GM12878 (cell line): ENCODE results near the gene RBM12. TPM values are rescaled to one million over a fixed set of nuclear protein-coding genes. Genes with fewer than 3 reads are reported as not detected.
A peak's percentile ranks its signal among the peaks of the same experiment; 100 is the strongest.

Experiments
- ATAC-seq: fragments of 200-7000 bp; cut with Tn5 transposase; 3 replicates; pipeline ENCODE4 v1.9.1; 2020; ENCODE audit warnings: mild to moderate bottlenecking, moderate library complexity
- BruUV-seq: library from RNA; stranded (reverse); fragments of 400-500 nt; replicated peaks from 2 replicates; lab custom pipeline; 2021; lab: Mats Ljungman, UMichigan
- CTCF ChIA-PET: fragments of 300-600 bp; sonication (Branson Sonifier 250); formaldehyde crosslinking; extraction: SDS; loops from one replicate; lab custom pipeline; 2021; ENCODE audit warnings: inconsistent platforms; lab: Yijun Ruan, JAX
- POLR2A ChIA-PET: fragments of 350-600 bp; formaldehyde crosslinking; extraction: SDS; loops from one replicate; lab custom pipeline; 2021; ENCODE audit warnings: inconsistent platforms; lab: Charles Lee
- RAD21 ChIA-PET: fragments of 300-600 bp; sonication (Branson Sonifier 250); formaldehyde crosslinking; loops from one replicate; lab custom pipeline; 2023; ENCODE audit warnings: antibody characterized with exemption; ENCODE audit not compliant: unreplicated experiment; lab: Charles Lee
- SMC1A ChIA-PET: fragments of 300-600 bp; sonication (Branson Sonifier 250); formaldehyde crosslinking; loops from one replicate; lab custom pipeline; 2023; ENCODE audit not compliant: unreplicated experiment, uncharacterized antibody; lab: Charles Lee
- DNase-seq: peaks from one replicate; pipeline ENCODE4 v3.0.0-alpha.2; 2011; ENCODE audit warnings: low read depth, low spot score
- FAIRE-seq: peaks from 3 replicates; lab custom pipeline; 2011; peaks lifted over from hg19 to GRCh38; lab: Jason Lieb, UNC
- H2AFZ ChIP-seq: 2 replicates; pipeline ENCODE4 v1.6.0; 2011; ENCODE audit warnings: low read depth, low read length, control low read depth; ENCODE audit not compliant: control insufficient read depth
- H3K27ac ChIP-seq: 2 replicates; pipeline ENCODE4 v1.5.1; 2011; ENCODE audit warnings: control low read depth; ENCODE audit not compliant: control insufficient read depth, insufficient read depth
- H3K27me3 ChIP-seq, 2 experiments: replicated peaks in 1 of 2; 2 replicates each; pipeline versions ENCODE4 v1.6.0 to v1.6.1; 2011; ENCODE audit warnings: low read length in 1 of 2; ENCODE audit not compliant: control insufficient read depth in 2 of 2, insufficient read depth in 2 of 2
- H3K36me3 ChIP-seq, 2 experiments: 2 replicates each; pipeline ENCODE4 v1.5.1; 2011; ENCODE audit warnings: low read length in 1 of 2; ENCODE audit not compliant: control insufficient read depth in 2 of 2, insufficient read depth in 2 of 2
- H3K4me1 ChIP-seq: 2 replicates; pipeline ENCODE4 v1.6.1; 2011; ENCODE audit warnings: mild to moderate bottlenecking, low read length, moderate library complexity, mixed read lengths; ENCODE audit not compliant: control insufficient read depth, insufficient read depth
- H3K4me2 ChIP-seq: 2 replicates; pipeline ENCODE4 v1.6.0; 2011; ENCODE audit warnings: control low read depth; ENCODE audit not compliant: control insufficient read depth, insufficient read depth
- H3K4me3 ChIP-seq: fragments of 200-600 bp; sonication (generic); 2 replicates; pipeline ENCODE4 v1.5.1; 2016
- H3K79me2 ChIP-seq: 2 replicates; pipeline ENCODE4 v1.6.0; 2011; ENCODE audit warnings: low read length; ENCODE audit not compliant: control insufficient read depth, insufficient read depth
- H3K9ac ChIP-seq: 2 replicates; pipeline ENCODE4 v1.8.0; 2011; ENCODE audit warnings: low read length, control low read depth, mixed read lengths; ENCODE audit not compliant: control insufficient read depth, insufficient read depth
- H3K9me3 ChIP-seq: replicated peaks from 3 replicates; pipeline ENCODE4 v1.5.1; 2011; ENCODE audit warnings: mild to moderate bottlenecking, low read length; ENCODE audit not compliant: control insufficient read depth, insufficient read depth
- H4K20me1 ChIP-seq: 2 replicates; pipeline ENCODE4 v1.6.0; 2011; ENCODE audit not compliant: control insufficient read depth, insufficient read depth
- MLLT1 ChIP-seq: fragments of 450-650 bp; IDR thresholded peaks from 2 replicates; pipeline ENCODE4 v1.6.1; 2016; ENCODE audit warnings: mild to moderate bottlenecking
- ZBTB33 ChIP-seq: fragments of 450-650 bp; IDR thresholded peaks from 2 replicates; pipeline ENCODE4 v1.6.1; 2017; ENCODE audit warnings: mild to moderate bottlenecking
- ZNF622 ChIP-seq: fragments of 450-650 bp; IDR thresholded peaks from 2 replicates; pipeline ENCODE4 v1.6.1; 2017; ENCODE audit warnings: mild to moderate bottlenecking, inconsistent platforms
- WGBS: methylation state at CpG from one replicate; pipeline ENCODE4 v1.1.6; 2016; ENCODE audit warnings: low lambda C conversion rate; ENCODE audit not compliant: insufficient replicate concordance, insufficient coverage; ENCODE audit errors: missing lambda C conversion rate; 5-methylcytosine and 5-hydroxymethylcytosine counted together
- in situ Hi-C: fragments of 300-500 bp; cut with MboI; formaldehyde crosslinking; loops from 9 replicates; pipeline ENCODE4 v1.14.3; 2018; ENCODE audit warnings: mixed read lengths
- intact Hi-C: fragments of 100-400 bp; cut with micrococcal nuclease; formaldehyde crosslinking; loops from one replicate; pipeline ENCODE4 v1.14.2; 2022; ENCODE audit not compliant: unreplicated experiment
- polyA plus RNA-seq, 11 experiments: library from polyadenylated mRNA; depleted of rRNA in 4 of 11; unstranded in 6 of 11; stranded (reverse) in 5 of 11; fragments of >200 nt; fragmentation: Nextera tagmentation in 4 of 11; fragmentation: Illumina TruSeq in 1 of 11; extraction: Ambion mirVana in 4 of 11; extraction: Trizol in 1 of 11; gene quantifications; 1 replicate in 1 of 11; 2 replicates in 10 of 11; pipeline versions ENCODE4 v1.2.1 to v1.2.3, GENCODE V29; 2011 to 2016; ENCODE audit warnings: inconsistent platforms in 2 of 11, missing spikeins in 2 of 11, low read depth in 1 of 11
- total RNA-seq, 4 experiments: library from RNA; depleted of rRNA in 3 of 4; stranded (reverse); fragments of >200 nt in 3 of 4; fragmentation: Illumina TruSeq in 1 of 4; extraction: Trizol in 1 of 4; gene quantifications; 2 replicates each; pipeline versions ENCODE4 v1.2.1 to v1.2.3, GENCODE V29; 2013 to 2021

RBM12 gene
- total and polyA plus RNA-seq, 10 of the 15 experiments (the other 5 are each of a cell fraction or from before 2014, with no cell fraction given) = 4.7 to 153 (median 58.5) TPM

GRCh38 chr20:35660122-35660937 is 4.4 kb downstream of the RBM12 start:
- intact Hi-C loops (no loop called here), in situ Hi-C loops (no loop called here)
- Histone ChIP-seq H3K4me3 (peak overlapping the region; percentile 59; the same call in 1 of the 2 replicates), H2AFZ (no peak overlapping the region), H3K4me1 (peaks cover 10% of the 10 kb centered on the region), H3K36me3 (peaks cover 0 to 13% of the 10 kb centered on the region in 2 experiments; a peak in 1 of 4 replicates), H3K9ac (no peak overlapping the region), H3K27ac (peak overlapping the region; percentile 46), H3K4me2 (peak overlapping the region; percentile 78), H4K20me1 (peaks cover 13% of the 10 kb centered on the region), H3K79me2 (peaks cover 96% of the 10 kb centered on the region), H3K27me3 (no peaks in the 10 kb centered on the region), H3K9me3 (no peaks in the 10 kb centered on the region)
- no TSS peak for BruUV-seq
- POLR2A ChIA-PET = interaction anchor here (0.6 to 1.2 kb wide), 3 partner anchors 43 to 170 kb away, joined by 3 to 5 read pairs (median 5); no protein-coding TSS in a partner anchor
- TF ChIP-seq MLLT1 (peak; percentile 62), ZNF622 (no peak), ZBTB33 (0 out of 2 replicates have a peak, but pooled peaks have one; percentile 20)
- CTCF ChIA-PET = interaction anchor here (0.6 to 5.8 kb wide), 6 partner anchors 16 to 179 kb away, joined by 3 to 31 read pairs (median 4); no protein-coding TSS in a partner anchor
- RAD21 ChIA-PET = interaction anchor here (1.3 to 4.5 kb wide), 3 partner anchors 8 to 42 kb away, joined by 3 to 29 read pairs (median 4); no protein-coding TSS in a partner anchor
- SMC1A ChIA-PET = interaction anchor here (0.6 to 4.8 kb wide), 11 partner anchors 12 to 293 kb away, joined by 3 to 28 read pairs (median 4); no protein-coding TSS in a partner anchor
- FAIRE-seq = no peak
- no peak for ATAC-seq
- DNase-seq = no peak
- WGBS = 89% methylated on average over 10 of the region's 10 CpGs
